ENCODE measurements around the gene LECT2. TPM values are rescaled to one million over a fixed set of nuclear protein-coding genes. Genes with fewer than 3 reads are reported as not detected.

LECT2 gene
- total RNA-seq, 1 experiment from 2014 or later: not detected

- H3K9me3 ChIP-seq (ENCODE audit: low read length): no peaks in the 10 kb centered on the region
- peaks cover 3% of the 10 kb centered on the region for H3K4me1 ChIP-seq (ENCODE audit: insufficient read depth, low read length)
- H3K9me2 ChIP-seq (replicated peaks; ENCODE audit: low read length): no peaks in the 10 kb centered on the region
- H2AFZ ChIP-seq (ENCODE audit: low read length): no peak overlapping the region
- no peak overlapping the region for H3K4me2 ChIP-seq (ENCODE audit: low read length)
- H3K27me3 ChIP-seq (ENCODE audit: low read length): no peaks in the 10 kb centered on the region
- H3K4me3 ChIP-seq (ENCODE audit: low read length): no peak overlapping the region
- no peak overlapping the region for H3K27ac ChIP-seq (ENCODE audit: low read length)
- no peak overlapping the region for H3K9ac ChIP-seq (ENCODE audit: low read length)
- no peaks in the 10 kb centered on the region for H4K20me1 ChIP-seq (ENCODE audit: low read length)
- BruUV-seq (replicated peaks): no TSS peak
- intact Hi-C loops (cut with micrococcal nuclease): no loop called here
- H3K36me3 ChIP-seq (ENCODE audit: low read depth, low read length): no peaks in the 10 kb centered on the region
- CTCF ChIA-PET: no interaction called here
- TF ChIP-seq CTCF (conservative IDR thresholded peaks at IDR 0.05; ENCODE audit: low read depth, low read length): no peak
- TF ChIP-seq EZH2phosphoT487 (IDR thresholded peaks at IDR 0.05; ENCODE audit: borderline replicate concordance, low read length): no peak
- no peak for TF ChIP-seq EZH2 (IDR thresholded peaks at IDR 0.05; ENCODE audit: low read length, unreplicated experiment)
- no peaks in the 10 kb centered on the region for H3F3A ChIP-seq (ENCODE audit: low read length, unreplicated experiment)
- no peaks in the 10 kb centered on the region for H3K79me2 ChIP-seq (ENCODE audit: low read length)
- no peak for ATAC-seq
- POLR2A ChIA-PET (ENCODE audit: unreplicated experiment): no interaction called here
- no peak for DNase-seq
Measured at GRCh38 chr5:135988546-135988945, 33.8 kb upstream of the LECT2 start.

GRCh38 chr5:135986891-135987401 lies 32.2 kb upstream of the LECT2 start:
- Histone ChIP-seq H3K9me3 (ENCODE audit: low read length) (no peaks in the 10 kb centered on the region), H3K4me1 (ENCODE audit: insufficient read depth, low read length) (no peaks in the 10 kb centered on the region), H3K27ac (ENCODE audit: low read length) (no peak overlapping the region), H3K9ac (ENCODE audit: low read length) (no peak overlapping the region), H3K36me3 (ENCODE audit: low read depth, low read length) (no peaks in the 10 kb centered on the region), H4K20me1 (ENCODE audit: low read length) (no peaks in the 10 kb centered on the region), H3K4me3 (ENCODE audit: low read length) (no peak overlapping the region), H3K79me2 (ENCODE audit: low read length) (no peaks in the 10 kb centered on the region), H3K4me2 (ENCODE audit: low read length) (no peak overlapping the region), H3K27me3 (ENCODE audit: low read length) (no peaks in the 10 kb centered on the region), H2AFZ (ENCODE audit: low read length) (no peak overlapping the region), H3K9me2 (replicated peaks; ENCODE audit: low read length) (no peaks in the 10 kb centered on the region), H3F3A (ENCODE audit: low read length, unreplicated experiment) (no peaks in the 10 kb centered on the region)
- no TSS peak for BruUV-seq (replicated peaks)
- intact Hi-C loops (cut with micrococcal nuclease): no loop called here
- ChIA-PET CTCF (no interaction called here), POLR2A (ENCODE audit: unreplicated experiment) (interaction anchor here (0.6 kb wide), 1 partner anchor 1860 kb away, joined by 3 read pairs; no protein-coding TSS in a partner anchor)
- DNase-seq (no peak), ATAC-seq (no peak)
- TF ChIP-seq CTCF (conservative IDR thresholded peaks at IDR 0.05; ENCODE audit: low read depth, low read length) (no peak), EZH2 (IDR thresholded peaks at IDR 0.05; ENCODE audit: low read length, unreplicated experiment) (no peak), EZH2phosphoT487 (IDR thresholded peaks at IDR 0.05; ENCODE audit: borderline replicate concordance, low read length) (no peak)

GRCh38 chr5:135986401-135986800 lies 31.6 kb upstream of the LECT2 start:
- Histone ChIP-seq H3K9me3 (ENCODE audit: low read length) (no peaks in the 10 kb centered on the region), H3K9ac (ENCODE audit: low read length) (no peak overlapping the region), H3K27ac (ENCODE audit: low read length) (no peak overlapping the region), H2AFZ (ENCODE audit: low read length) (no peak overlapping the region), H3K27me3 (ENCODE audit: low read length) (no peaks in the 10 kb centered on the region), H3K79me2 (ENCODE audit: low read length) (no peaks in the 10 kb centered on the region), H3F3A (ENCODE audit: low read length, unreplicated experiment) (no peaks in the 10 kb centered on the region), H3K4me2 (ENCODE audit: low read length) (no peak overlapping the region), H3K36me3 (ENCODE audit: low read depth, low read length) (no peaks in the 10 kb centered on the region), H3K4me1 (ENCODE audit: insufficient read depth, low read length) (no peaks in the 10 kb centered on the region), H3K4me3 (ENCODE audit: low read length) (no peak overlapping the region), H4K20me1 (ENCODE audit: low read length) (no peaks in the 10 kb centered on the region), H3K9me2 (replicated peaks; ENCODE audit: low read length) (no peaks in the 10 kb centered on the region)
- ATAC-seq (no peak), DNase-seq (no peak)
- intact Hi-C loops (cut with micrococcal nuclease): no loop called here
- BruUV-seq (replicated peaks): no TSS peak
- POLR2A ChIA-PET (ENCODE audit: unreplicated experiment): interaction anchor here (0.6 kb wide), 1 partner anchor 1861 kb away, joined by 3 read pairs; no protein-coding TSS in a partner anchor
- TF ChIP-seq CTCF (conservative IDR thresholded peaks at IDR 0.05; ENCODE audit: low read depth, low read length) (no peak), EZH2 (IDR thresholded peaks at IDR 0.05; ENCODE audit: low read length, unreplicated experiment) (no peak), EZH2phosphoT487 (IDR thresholded peaks at IDR 0.05; ENCODE audit: borderline replicate concordance, low read length) (no peak)
- CTCF ChIA-PET: no interaction called here

Measured in PC-3 (cell line).